ENCODE data around the gene VPS8. TPM values are rescaled to one million over a fixed set of nuclear protein-coding genes. Genes with fewer than 3 reads are reported as not detected.

Gene VPS8
- total RNA-seq, 4 donors from 2014 or later, result 23.7 to 61.8 (median 37.1) TPM

- intact Hi-C loops (cut with DNase I), result no loop called here
- Histone ChIP-seq H3K36me3 (peaks cover 0 to 19% (median 0%) of the 10 kb centered on the region in 3 donors), H3K4me1 (no peaks in the 10 kb centered on the region), H3K4me3 (no peak overlapping the region), H3K27ac (no peak overlapping the region), H3K27me3 (no peaks in the 10 kb centered on the region), H3K9me3 (no peaks in the 10 kb centered on the region)
- no peak for TF ChIP-seq POLR2A (IDR thresholded peaks at IDR 0.05)
- TF ChIP-seq CTCF (IDR thresholded peaks at IDR 0.05), result no peak
- WGBS, 2 donors, result 93 to 100% methylated on average over 1 of the region's 1 CpG
- no peak for DNase-seq
These were observed 225.8 kb downstream of the VPS8 start for GRCh38 chr3:185037801-185038200.

- intact Hi-C loops (cut with DNase I), result no loop called here
- no peak for TF ChIP-seq CTCF (IDR thresholded peaks at IDR 0.05)
- TF ChIP-seq POLR2A (IDR thresholded peaks at IDR 0.05), result no peak
- Histone ChIP-seq H3K9me3 (no peaks in the 10 kb centered on the region), H3K27me3 (no peaks in the 10 kb centered on the region), H3K4me1 (no peaks in the 10 kb centered on the region), H3K27ac (no peak overlapping the region), H3K4me3 (no peak overlapping the region), H3K36me3 (peaks cover 0 to 4% (median 0%) of the 10 kb centered on the region in 3 donors)
- DNase-seq, result no peak
- WGBS, 2 donors, result 100% methylated on average over 1 of the region's 1 CpG
These were observed 228.5 kb downstream of the VPS8 start for GRCh38 chr3:185040425-185040824.

GRCh38 chr3:185041540-185041939 is 229.6 kb downstream of the VPS8 start:
- Histone ChIP-seq H3K9me3 (no peaks in the 10 kb centered on the region), H3K4me3 (no peak overlapping the region), H3K4me1 (peaks cover 0 to 4% (median 0%) of the 10 kb centered on the region in 3 donors), H3K36me3 (peaks cover 0 to 4% (median 0%) of the 10 kb centered on the region in 3 donors), H3K27me3 (no peaks in the 10 kb centered on the region), H3K27ac (no peak overlapping the region)
- no peak for DNase-seq
- TF ChIP-seq POLR2A (IDR thresholded peaks at IDR 0.05), result no peak
- TF ChIP-seq CTCF (IDR thresholded peaks at IDR 0.05), result no peak
- intact Hi-C loops (cut with DNase I), result no loop called here
- WGBS, 2 donors, result 96 to 100% methylated on average over 2 to 4 of the region's 4 CpGs

GRCh38 chr3:185042312-185043050 is 230.5 kb downstream of the VPS8 start:
- H3K4me3 ChIP-seq, result no peak overlapping the region
- no peak overlapping the region for H3K27ac ChIP-seq
- TF ChIP-seq POLR2A (IDR thresholded peaks at IDR 0.05) (no peak), CTCF (IDR thresholded peaks at IDR 0.05) (no peak)
- H3K27me3 ChIP-seq, result no peaks in the 10 kb centered on the region
- H3K4me1 ChIP-seq, result peaks cover 0 to 8% (median 0%) of the 10 kb centered on the region in 3 donors
- intact Hi-C loops (cut with DNase I), result no loop called here
- DNase-seq, result no peak
- peaks cover 0 to 4% (median 0%) of the 10 kb centered on the region in 3 donors for H3K36me3 ChIP-seq
- 83 to 85% methylated on average over 7 of the region's 7 CpGs for WGBS, 2 donors
- no peaks in the 10 kb centered on the region for H3K9me3 ChIP-seq

GRCh38 chr3:185046164-185046515 is 234.2 kb downstream of the VPS8 start:
- H3K36me3 ChIP-seq, result peaks cover 0 to 33% (median 0%) of the 10 kb centered on the region in 3 donors
- WGBS, 2 donors, result 65 to 71% methylated on average over 1 of the region's 1 CpG
- no peak for DNase-seq
- intact Hi-C loops (cut with DNase I), result no loop called here
- no peaks in the 10 kb centered on the region for H3K27me3 ChIP-seq
- H3K4me3 ChIP-seq, result no peak overlapping the region
- peaks cover 0 to 8% (median 0%) of the 10 kb centered on the region in 3 donors for H3K4me1 ChIP-seq
- H3K9me3 ChIP-seq, result no peaks in the 10 kb centered on the region
- H3K27ac ChIP-seq, result peak overlapping the region in 1 of 4 donors; percentile 29
- TF ChIP-seq POLR2A (IDR thresholded peaks at IDR 0.05) (no peak), CTCF (IDR thresholded peaks at IDR 0.05) (no peak)

Data from esophagus squamous epithelium (tissue), 5 donors.